K562 (cell line): ENCODE results near the gene SIAE. TPM values are rescaled to one million over a fixed set of nuclear protein-coding genes. Genes with fewer than 3 reads are reported as not detected.

Experiments
- ATAC-seq: fragments of 200-7000 bp; cut with Tn5 transposase; 3 replicates; pipeline ENCODE4 v1.9.1; 2020; ENCODE audit warnings: moderate library complexity
- BruUV-seq: library from RNA; stranded (reverse); fragments of 400-500 nt; replicated peaks from 2 replicates; lab custom pipeline; 2021; lab: Mats Ljungman, UMichigan
- CTCF ChIA-PET: fragments of 300-600 bp; formaldehyde crosslinking; extraction: SDS; loops from one replicate; lab custom pipeline; 2021; ENCODE audit warnings: low intra/inter-chr PET ratio; lab: Yijun Ruan, JAX
- POLR2A ChIA-PET: fragments of 300-600, 350-650 bp; sonication (Branson Sonifier 250); formaldehyde crosslinking; extraction: SDS; loops from one replicate; lab custom pipeline; 2021; ENCODE audit warnings: antibody characterized with exemption, inconsistent platforms; lab: Yijun Ruan, JAX
- DNase-seq, 4 experiments: peaks; one replicate each; pipeline versions ENCODE4 v3.0.0 to v3.0.0-alpha.2; 2011 to 2018; ENCODE audit warnings: low spot score in 3 of 4, mixed read lengths in 3 of 4; ENCODE audit errors: extremely low read depth in 1 of 4
- FAIRE-seq: peaks from 2 replicates; lab custom pipeline; 2011; peaks lifted over from hg19 to GRCh38; lab: Jason Lieb, UNC
- H2AFZ ChIP-seq: 2 replicates; pipeline ENCODE4 v1.6.0; 2011; ENCODE audit warnings: low read depth, low read length, control low read depth, inconsistent platforms
- H3K27ac ChIP-seq: fragments of 200-600 bp; 3 replicates; pipeline ENCODE4 v1.8.0; 2011; ENCODE audit warnings: low read depth, mild to moderate bottlenecking, control low read depth, inconsistent platforms, low read length, moderate library complexity, mixed read lengths; ENCODE audit errors: extremely low read depth
- H3K27me3 ChIP-seq, 2 experiments: fragments of 300-600 bp in 1 of 2; 2 replicates in 1 of 2; 3 replicates in 1 of 2; pipeline versions ENCODE4 v1.6.0 to v1.8.0; 2011; ENCODE audit warnings: inconsistent platforms in 2 of 2, low read length in 2 of 2, mild to moderate bottlenecking in 1 of 2, mixed read lengths in 1 of 2, moderate library complexity in 1 of 2; ENCODE audit not compliant: control insufficient read depth in 2 of 2, insufficient read depth in 2 of 2
- H3K36me3 ChIP-seq: fragments of 300-600 bp; 3 replicates; pipeline ENCODE4 v1.8.0; 2011; ENCODE audit warnings: mild to moderate bottlenecking, low read length, inconsistent platforms; ENCODE audit not compliant: control insufficient read depth, insufficient read depth
- H3K4me1 ChIP-seq, 2 experiments: fragments of 200-600 bp in 1 of 2; replicated peaks in 1 of 2; 2 replicates in 1 of 2; 3 replicates in 1 of 2; pipeline versions ENCODE4 v1.5.1 to v1.8.0; 2011; ENCODE audit warnings: inconsistent platforms in 2 of 2, low read length in 2 of 2, mild to moderate bottlenecking in 1 of 2, mixed read lengths in 1 of 2, moderate library complexity in 1 of 2; ENCODE audit not compliant: control insufficient read depth in 2 of 2, insufficient read depth in 2 of 2
- H3K4me2 ChIP-seq: 2 replicates; pipeline ENCODE4 v1.6.1; 2011; ENCODE audit warnings: low read length, control low read depth, inconsistent platforms, mixed read lengths; ENCODE audit not compliant: insufficient read depth
- H3K4me3 ChIP-seq: fragments of 200-600 bp; sonication (generic), shearing (Covaris generic); 2 replicates; pipeline ENCODE4 v1.5.1; 2016; ENCODE audit warnings: control low read depth, inconsistent platforms
- H3K79me2 ChIP-seq: fragments of 200-600 bp; 3 replicates; pipeline ENCODE4 v1.8.0; 2011; ENCODE audit warnings: low read length, inconsistent platforms; ENCODE audit not compliant: control insufficient read depth, insufficient read depth
- H3K9ac ChIP-seq, 2 experiments: 2 replicates each; pipeline versions ENCODE4 v1.6.0 to v1.6.1; 2011; ENCODE audit warnings: low read depth in 2 of 2, low read length in 2 of 2, control low read depth in 1 of 2, inconsistent platforms in 1 of 2, mild to moderate bottlenecking in 1 of 2, mixed read lengths in 1 of 2; ENCODE audit not compliant: insufficient read depth in 1 of 2
- H3K9me1 ChIP-seq: one replicate; pipeline ENCODE4 v1.6.0; 2011; ENCODE audit warnings: inconsistent platforms, mild to moderate bottlenecking, low read length, moderate library complexity; ENCODE audit not compliant: control insufficient read depth, insufficient read depth
- H3K9me3 ChIP-seq: replicated peaks from 2 replicates; pipeline ENCODE4 v1.5.1; 2011; ENCODE audit warnings: low read depth, low read length, inconsistent platforms; ENCODE audit not compliant: control insufficient read depth, insufficient read depth
- H4K20me1 ChIP-seq: replicated peaks from 2 replicates; pipeline ENCODE4 v1.6.1; 2011; ENCODE audit warnings: low read length, inconsistent platforms, mixed read lengths; ENCODE audit not compliant: control insufficient read depth, insufficient read depth
- ATF7 ChIP-seq: fragments of 450-650 bp; IDR thresholded peaks from 2 replicates; pipeline ENCODE4 v1.7.1; 2014; ENCODE audit warnings: mild to moderate bottlenecking, moderate library complexity
- CBFA2T2 ChIP-seq: fragments of 450-650 bp; conservative IDR thresholded peaks from 2 replicates; pipeline ENCODE4 v1.6.1; 2017; ENCODE audit warnings: mild to moderate bottlenecking
- DPF2 ChIP-seq: fragments of 450-650 bp; IDR thresholded peaks from 2 replicates; pipeline ENCODE4 v1.6.1; 2016
- EP300 ChIP-seq: IDR thresholded peaks from 2 replicates; pipeline ENCODE4 v1.6.1; 2012; ENCODE audit warnings: low read length, improper control_type of control experiment
- FOSL1 ChIP-seq: fragments of 200-800 bp; sonication (Bioruptor generic); conservative IDR thresholded peaks from 2 replicates; pipeline ENCODE4 v1.6.1; 2016; ENCODE audit warnings: missing genetic modification characterization, missing compliant biosample characterization
- GTF2F1 ChIP-seq: IDR thresholded peaks from 2 replicates; pipeline ENCODE4 v1.6.1; 2011; ENCODE audit warnings: low read depth, low read length, improper control_type of control experiment
- JUN ChIP-seq, 2 experiments: sonication (generic) in 1 of 2; formaldehyde crosslinking in 1 of 2; IDR thresholded peaks; 2 replicates each; pipeline versions ENCODE4 v1.6.1 to v1.8.0; 2012 to 2022; ENCODE audit warnings: borderline replicate concordance in 2 of 2, mild to moderate bottlenecking in 2 of 2, improper control_type of control experiment in 1 of 2, low read depth in 1 of 2, low read length in 1 of 2, missing genetic modification reagents in 1 of 2
- NR4A1 ChIP-seq, 2 experiments: fragments of 250-450 bp in 1 of 2; fragments of 450-650 bp in 1 of 2; sonication (Bioruptor Pico) in 1 of 2; IDR thresholded peaks; 2 replicates each; pipeline versions ENCODE4 v1.4.0 to v1.6.1; 2016 to 2020; ENCODE audit warnings: mild to moderate bottlenecking in 2 of 2, missing compliant biosample characterization in 1 of 2, missing genetic modification characterization in 1 of 2, moderate library complexity in 1 of 2
- RBM22 ChIP-seq: fragments of 200-400 bp; formaldehyde crosslinking; IDR thresholded peaks from 2 replicates; pipeline ENCODE4 v1.6.1; 2018; ENCODE audit warnings: low read length, low read depth; ENCODE audit not compliant: poor library complexity, severe bottlenecking
- RFX1 ChIP-seq: fragments of 450-650 bp; IDR thresholded peaks from 2 replicates; pipeline ENCODE4 v1.6.1; 2016; ENCODE audit warnings: mild to moderate bottlenecking, moderate library complexity
- SMARCA4 ChIP-seq: fragments of 450-650 bp; IDR thresholded peaks from 2 replicates; pipeline ENCODE4 v1.6.1; 2016
- TAF9B ChIP-seq: fragments of 450-650 bp; IDR thresholded peaks from 2 replicates; pipeline ENCODE4 v1.6.1; 2018; ENCODE audit warnings: mild to moderate bottlenecking; ENCODE audit not compliant: partially characterized antibody
- TAL1 ChIP-seq: fragments of 450-650 bp; IDR thresholded peaks from 2 replicates; pipeline ENCODE4 v1.6.1; 2016; ENCODE audit warnings: mild to moderate bottlenecking
- ZEB2 ChIP-seq: fragments of 450-650 bp; IDR thresholded peaks from 2 replicates; pipeline ENCODE4 v1.6.1; 2016
- ZNF165 ChIP-seq: fragments of 250-450 bp; sonication (Bioruptor Pico); IDR thresholded peaks from 2 replicates; pipeline ENCODE4 v1.4.0; 2020; ENCODE audit warnings: borderline replicate concordance
- ZNF384 ChIP-seq: IDR thresholded peaks from 2 replicates; pipeline ENCODE4 v1.6.1; 2012; ENCODE audit warnings: low read depth, low read length, improper control_type of control experiment
- WGBS: fragments of 100-300 bp; shearing (Covaris generic); methylation state at CpG from one replicate; pipeline ENCODE4 v1.1.6; 2016; ENCODE audit warnings: low coverage, mixed read lengths; ENCODE audit not compliant: insufficient coverage; ENCODE audit errors: missing lambda C conversion rate; 5-methylcytosine and 5-hydroxymethylcytosine counted together
- in situ Hi-C: fragments of 300-500 bp; cut with MboI; formaldehyde crosslinking; loops from 4 replicates; pipeline ENCODE4 v1.15.0; 2018; ENCODE audit warnings: inconsistent platforms, mixed read lengths
- intact Hi-C: fragments of 100-400 bp; cut with micrococcal nuclease; formaldehyde crosslinking; loops from 2 replicates; pipeline ENCODE4 v1.14.2; 2022
- polyA plus RNA-seq, 8 experiments: library from polyadenylated mRNA; depleted of rRNA in 4 of 8; stranded (reverse) in 5 of 8; unstranded in 3 of 8; fragments of >200 nt; fragmentation: Nextera tagmentation in 2 of 8; fragmentation: Illumina TruSeq in 1 of 8; extraction: Ambion mirVana in 2 of 8; extraction: Trizol in 1 of 8; gene quantifications; 2 replicates each; pipeline versions ENCODE4 v1.2.1 to v1.2.3, GENCODE V29; 2011 to 2014; ENCODE audit warnings: inconsistent platforms in 1 of 8, missing spikeins in 1 of 8
- total RNA-seq, 7 experiments: library from RNA; depleted of rRNA in 6 of 7; stranded (reverse); fragments of >200 nt in 6 of 7; fragmentation: Illumina TruSeq in 2 of 7; extraction: Trizol in 2 of 7; gene quantifications; 2 replicates each; pipeline versions ENCODE4 v1.2.1 to v1.2.3, GENCODE V29; 2011 to 2021; ENCODE audit warnings: low replicate concordance in 1 of 7
- TF ChIP-seq, protein P1 (sequence below): IDR thresholded peaks from 2 replicates; pipeline ENCODE4 v1.6.1; 2014; ENCODE audit warnings: antibody characterized with exemption

The SIAE gene
- total and polyA plus RNA-seq, 9 of the 15 experiments (the other 6 are each of a cell fraction or from before 2014, with no cell fraction given): 0.89 to 9.6 (median 3.7) TPM

DNA sequence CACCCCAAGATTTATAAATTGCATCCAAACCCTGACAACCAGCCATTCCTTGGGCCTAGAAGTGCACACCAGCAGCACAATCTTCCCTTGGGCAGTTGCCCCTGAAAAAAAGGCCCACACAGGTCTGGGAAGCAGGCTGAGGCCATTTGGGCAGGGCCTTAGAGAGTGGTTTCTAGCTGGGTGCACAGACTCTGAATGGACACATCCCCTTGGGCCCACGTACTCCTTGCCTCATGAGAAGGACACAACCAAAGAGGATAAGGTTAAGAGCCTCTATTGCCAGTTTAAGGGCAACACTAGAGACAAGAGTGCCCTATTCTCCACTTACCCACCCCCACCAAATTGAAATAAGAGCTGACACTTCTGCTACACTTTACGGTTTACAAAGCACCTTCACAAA, 63.2 kb downstream of the SIAE start:
- Histone ChIP-seq H3K36me3 (no peaks in the 10 kb centered on the region), H3K4me3 (no peak overlapping the region), H3K9ac (no peak overlapping the region), H3K9me3 (no peaks in the 10 kb centered on the region), H3K4me1 (no peaks in the 10 kb centered on the region; a peak in 2 of 5 replicates), H3K9me1 (no peaks in the 10 kb centered on the region), H2AFZ (no peak overlapping the region), H3K79me2 (no peaks in the 10 kb centered on the region), H3K27ac (no peak overlapping the region), H3K4me2 (no peak overlapping the region), H3K27me3 (peaks cover 3 to 11% of the 10 kb centered on the region in 2 experiments; a peak in 2 of 5 replicates), H4K20me1 (no peaks in the 10 kb centered on the region)
- DNase-seq (no peak), ATAC-seq (no peak), FAIRE-seq (no peak)
- in situ Hi-C loops: no loop called here
- CTCF ChIA-PET: no interaction called here
- BruUV-seq: no TSS peak
- intact Hi-C loops: no loop called here
- TF ChIP-seq, protein P1, sequence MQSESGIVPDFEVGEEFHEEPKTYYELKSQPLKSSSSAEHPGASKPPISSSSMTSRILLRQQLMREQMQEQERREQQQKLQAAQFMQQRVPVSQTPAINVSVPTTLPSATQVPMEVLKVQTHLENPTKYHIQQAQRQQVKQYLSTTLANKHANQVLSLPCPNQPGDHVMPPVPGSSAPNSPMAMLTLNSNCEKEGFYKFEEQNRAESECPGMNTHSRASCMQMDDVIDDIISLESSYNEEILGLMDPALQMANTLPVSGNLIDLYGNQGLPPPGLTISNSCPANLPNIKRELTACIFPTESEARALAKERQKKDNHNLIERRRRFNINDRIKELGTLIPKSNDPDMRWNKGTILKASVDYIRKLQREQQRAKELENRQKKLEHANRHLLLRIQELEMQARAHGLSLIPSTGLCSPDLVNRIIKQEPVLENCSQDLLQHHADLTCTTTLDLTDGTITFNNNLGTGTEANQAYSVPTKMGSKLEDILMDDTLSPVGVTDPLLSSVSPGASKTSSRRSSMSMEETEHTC: no peak
- TF ChIP-seq RBM22: no peak
- TF ChIP-seq GTF2F1: no peak
- TF ChIP-seq ZEB2: no peak
- WGBS: 18% methylated on average over 2 of the region's 2 CpGs
- POLR2A ChIA-PET: interaction anchor here (0.6 to 0.7 kb wide), 2 partner anchors 57 to 1363 kb away, joined by 3 to 4 read pairs; no protein-coding TSS in a partner anchor

DNA sequence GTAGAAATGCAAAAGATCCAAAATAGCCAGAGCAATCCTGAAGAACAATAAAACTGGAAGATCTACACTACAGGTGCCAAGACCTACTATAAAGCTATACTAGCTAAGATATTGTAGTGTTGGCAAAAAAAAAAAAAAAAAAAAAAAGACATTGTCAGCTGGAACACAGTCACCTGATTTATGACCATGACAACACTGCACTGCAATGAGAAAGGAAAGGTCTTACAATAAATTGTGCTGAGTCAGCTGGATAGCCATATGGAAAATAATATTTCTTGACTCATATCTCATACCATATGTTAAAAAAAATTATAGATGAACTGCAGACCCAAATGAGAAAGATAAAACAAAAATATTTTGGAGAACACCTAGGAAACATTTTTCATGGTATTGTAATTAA, 65.4 kb downstream of the SIAE start:
- no peaks in the 10 kb centered on the region for H3K36me3 ChIP-seq
- H3K4me1 ChIP-seq: no peaks in the 10 kb centered on the region; a peak in 2 of 5 replicates
- BruUV-seq: no TSS peak
- no peaks in the 10 kb centered on the region for H3K9me1 ChIP-seq
- H3K9ac ChIP-seq: no peak overlapping the region
- H4K20me1 ChIP-seq: no peaks in the 10 kb centered on the region
- no peaks in the 10 kb centered on the region for H3K9me3 ChIP-seq
- intact Hi-C loops: no loop called here
- ATAC-seq (peak; percentile 69), DNase-seq (peak in 2 of 4 experiments; percentile 33 to 54), FAIRE-seq (peak; percentile 71)
- no peak overlapping the region for H3K27ac ChIP-seq
- no peak overlapping the region for H3K4me2 ChIP-seq
- POLR2A ChIA-PET: no interaction called here
- H2AFZ ChIP-seq: no peak overlapping the region
- in situ Hi-C loops: no loop called here
- CTCF ChIA-PET: no interaction called here
- H3K4me3 ChIP-seq: no peak overlapping the region
- peaks cover 3 to 8% of the 10 kb centered on the region in 2 experiments; a peak in 2 of 5 replicates for H3K27me3 ChIP-seq
- no peaks in the 10 kb centered on the region for H3K79me2 ChIP-seq
- TF ChIP-seq NR4A1 (CRISPR knock-in tag; IDR thresholded peaks at IDR 0.05): no peak
- no peak for TF ChIP-seq NR4A1 (tag; IDR thresholded peaks at IDR 0.05)
- TF ChIP-seq ATF7: peak; percentile 57; the same call in 1 of the 2 replicates
- peak; percentile 46 for TF ChIP-seq TAL1
- peak; percentile 26; the same call in 1 of the 2 replicates for TF ChIP-seq RFX1
- TF ChIP-seq ZNF165 (CRISPR knock-in tag): no peak
- peak; percentile 82 for TF ChIP-seq DPF2
- peak; percentile 99 for TF ChIP-seq ZNF384
- TF ChIP-seq EP300: peak; percentile 60
- TF ChIP-seq SMARCA4: peak; percentile 77; the same call in 1 of the 2 replicates
- TF ChIP-seq CBFA2T2: peak; percentile 30; the same call in 1 of the 2 replicates
- TF ChIP-seq JUN (IDR thresholded peaks at IDR 0.05; ENCODE audit: borderline replicate concordance, low read depth, low read length): peak; percentile 67; the same call in 1 of the 2 replicates
- no peak for TF ChIP-seq JUN (CRISPR knock-in tag; IDR thresholded peaks at IDR 0.05; ENCODE audit: borderline replicate concordance)
- TF ChIP-seq TAF9B: peak; percentile 75
- peak; percentile 92 for TF ChIP-seq FOSL1 (tag)
